Stimulated activated CD8-positive, alpha-beta memory T cell treated with anti-CD3 and anti-CD28 coated beads, Interleukin-7, amount 100 ng/mL, for 4 hours (primary cell): ENCODE results near the gene SLC16A9.
"Not testable (repeated sequence)": the region's sequence is repeated elsewhere in the genome, so short reads cannot be mapped to it uniquely, and the experiment has no call there.

Source experiments
- DNase-seq, 2 donors: peaks; one replicate each; pipeline ENCODE4 v3.0.0-alpha.2; 2020; ENCODE audit warnings: low read depth in 2 of 2

Gene SLC16A9

GRCh38 chr10:59674215-59674836 is 35.3 kb downstream of the SLC16A9 start:
- no peak for DNase-seq

GRCh38 chr10:59672150-59672875 is 37.3 kb downstream of the SLC16A9 start:
- DNase-seq, result no peak

- DNase-seq, result no peak
Measured at GRCh38 chr10:59670269-59670668, 39.4 kb downstream of the SLC16A9 start.

- DNase-seq, result no peak
Measured at GRCh38 chr10:59668096-59668495, 41.6 kb downstream of the SLC16A9 start.

GRCh38 chr10:59666310-59666709 is 43.3 kb downstream of the SLC16A9 start:
- no peak for DNase-seq

- DNase-seq, result not testable (repeated sequence)
Measured at GRCh38 chr10:59663213-59663612, 46.4 kb downstream of the SLC16A9 start.

GRCh38 chr10:59657724-59658123 is 51.9 kb downstream of the SLC16A9 start:
- DNase-seq, result no peak

- no peak for DNase-seq
Measured at GRCh38 chr10:59655309-59655708, 54.3 kb downstream of the SLC16A9 start.

- no peak for DNase-seq
Measured at GRCh38 chr10:59654007-59654406, 55.6 kb downstream of the SLC16A9 start.

- DNase-seq, result no peak
Measured at GRCh38 chr10:59651902-59652301, 57.7 kb downstream of the SLC16A9 start.

- no peak for DNase-seq
Measured at GRCh38 chr10:59649606-59650346, 59.9 kb downstream of the SLC16A9 start.

GRCh38 chr10:59648711-59649201 is 60.9 kb downstream of the SLC16A9 start:
- DNase-seq, result no peak

- DNase-seq, result no peak
Measured at GRCh38 chr10:59644841-59645240, 64.8 kb downstream of the SLC16A9 start.

GRCh38 chr10:59641688-59642087 is 68.0 kb downstream of the SLC16A9 start:
- DNase-seq, result not testable (repeated sequence)

GRCh38 chr10:59635502-59636290 is 74.0 kb downstream of the SLC16A9 start:
- DNase-seq, result no peak

GRCh38 chr10:59634102-59634501 is 75.5 kb downstream of the SLC16A9 start:
- no peak for DNase-seq

- no peak for DNase-seq
Measured at GRCh38 chr10:59633063-59633462, 76.6 kb downstream of the SLC16A9 start.

- DNase-seq, result no peak
Measured at GRCh38 chr10:59631882-59632807, 77.5 kb downstream of the SLC16A9 start.

- no peak for DNase-seq
Measured at GRCh38 chr10:59631237-59631636, 78.4 kb downstream of the SLC16A9 start.

- DNase-seq, result no peak
Measured at GRCh38 chr10:59628965-59629364, 80.7 kb downstream of the SLC16A9 start.

GRCh38 chr10:59628456-59628855 is 81.2 kb downstream of the SLC16A9 start:
- DNase-seq, result no peak
